ENCODE measurements around the gene ZNF501.

The ZNF501 gene

DNA sequence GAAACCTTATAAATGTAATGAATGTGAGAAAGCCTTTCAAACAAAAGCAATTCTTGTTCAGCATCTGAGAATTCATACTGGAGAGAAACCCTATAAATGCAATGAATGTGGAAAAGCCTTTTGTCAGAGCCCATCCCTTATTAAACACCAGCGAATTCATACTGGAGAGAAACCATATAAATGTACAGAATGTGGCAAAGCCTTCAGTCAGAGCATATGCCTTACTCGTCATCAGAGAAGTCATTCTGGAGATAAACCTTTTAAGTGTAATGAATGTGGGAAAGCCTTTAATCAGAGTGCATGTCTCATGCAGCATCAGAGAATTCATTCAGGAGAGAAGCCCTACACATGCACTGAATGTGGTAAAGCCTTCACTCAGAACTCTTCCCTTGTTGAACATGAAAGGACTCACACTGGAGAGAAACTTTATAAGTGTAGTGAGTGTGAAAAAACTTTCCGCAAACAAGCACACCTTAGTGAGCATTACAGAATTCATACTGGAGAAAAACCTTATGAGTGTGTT is 5.3 kb downstream of the ZNF501 start:
- Histone ChIP-seq H3K9ac (ENCODE audit: low read length) (no peak overlapping the region), H2BK12ac (ENCODE audit: low read length) (no peak overlapping the region), H4K12ac (ENCODE audit: low read depth, low read length) (no peak overlapping the region), H3K36me3 (ENCODE audit: control insufficient read depth in 1 of 2, insufficient read depth in 2 of 2, low read length in 2 of 2) (no peaks in the 10 kb centered on the region), H3K4me2 (ENCODE audit: low read length) (no peak overlapping the region), H3K27me3 (ENCODE audit: insufficient read depth, low read length) (no peaks in the 10 kb centered on the region), H2AK5ac (ENCODE audit: low read length) (no peak overlapping the region), H3K79me2 (ENCODE audit: control insufficient read depth, insufficient read depth, low read length, poor library complexity) (no peaks in the 10 kb centered on the region), H3K4ac (ENCODE audit: low read depth, low read length) (no peak overlapping the region), H3K4me3 (ENCODE audit: low read depth, low read length) (no peak overlapping the region), H2BK5ac (ENCODE audit: low read depth, low read length, poor library complexity) (no peak overlapping the region), H2AFZ (ENCODE audit: insufficient read depth, low read length, poor library complexity) (no peak overlapping the region), H3K23ac (ENCODE audit: low read length) (no peak overlapping the region), H3K9me3 (ENCODE audit: insufficient read depth, low read depth, low read length) (peaks cover 2% of the 10 kb centered on the region), H3K79me1 (ENCODE audit: low read length) (no peaks in the 10 kb centered on the region), H3K14ac (ENCODE audit: low read length) (no peak overlapping the region), H3K18ac (ENCODE audit: low read length) (no peak overlapping the region), H4K91ac (ENCODE audit: low read depth, low read length) (no peak overlapping the region), H2BK120ac (ENCODE audit: insufficient read depth, low read length, poor library complexity) (no peak overlapping the region), H3K27ac (ENCODE audit: low read depth, low read length) (no peak overlapping the region), H3K4me1 (ENCODE audit: control insufficient read depth in 1 of 2, insufficient read depth in 2 of 2, low read length in 2 of 2) (no peaks in the 10 kb centered on the region), H4K8ac (ENCODE audit: low read depth, low read length) (no peak overlapping the region)
- no CpG with 5 or more reads among the region's 3 CpGs for WGBS (ENCODE audit: extremely low coverage, insufficient coverage, insufficient read length)
- DNase-seq: no peak

DNA sequence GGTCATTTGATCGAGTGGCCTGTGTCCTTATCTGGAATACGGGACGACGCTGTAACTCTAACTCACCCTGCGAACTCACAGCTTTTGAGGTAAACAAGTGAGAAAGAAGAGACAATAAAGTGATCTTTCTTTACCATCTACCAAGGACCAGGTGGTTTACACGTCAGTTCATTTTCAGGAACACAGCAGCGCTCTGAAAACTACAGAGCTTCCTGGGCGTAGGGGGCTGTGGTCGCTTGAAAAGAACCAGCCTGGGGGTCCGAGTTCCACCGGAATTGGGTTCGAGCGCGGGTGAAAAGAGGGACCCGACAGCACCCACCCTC is 31.6 kb downstream of the ZNF501 start:
- H3K23ac ChIP-seq (ENCODE audit: low read length): no peak overlapping the region
- H2AFZ ChIP-seq (ENCODE audit: insufficient read depth, low read length, poor library complexity): peak overlapping the region; percentile 89
- WGBS (ENCODE audit: extremely low coverage, insufficient coverage, insufficient read length): no CpG with 5 or more reads among the region's 15 CpGs
- peak overlapping the region; percentile 69 for H3K4ac ChIP-seq (ENCODE audit: low read depth, low read length)
- peak overlapping the region; percentile 49 for H2BK120ac ChIP-seq (ENCODE audit: insufficient read depth, low read length, poor library complexity)
- peak overlapping the region; percentile 85 for H3K4me3 ChIP-seq (ENCODE audit: low read depth, low read length)
- H4K91ac ChIP-seq (ENCODE audit: low read depth, low read length): peak overlapping the region; percentile 64
- peak overlapping the region; percentile 88 for H4K8ac ChIP-seq (ENCODE audit: low read depth, low read length)
- peak overlapping the region; percentile 55 for H3K14ac ChIP-seq (ENCODE audit: low read length)
- H4K12ac ChIP-seq (ENCODE audit: low read depth, low read length): peak overlapping the region; percentile 71
- H3K9me3 ChIP-seq (ENCODE audit: insufficient read depth, low read depth, low read length): peaks cover 2% of the 10 kb centered on the region
- H3K18ac ChIP-seq (ENCODE audit: low read length): peak overlapping the region; percentile 30
- peak overlapping the region; percentile 83 for H3K9ac ChIP-seq (ENCODE audit: low read length)
- H3K4me1 ChIP-seq (ENCODE audit: control insufficient read depth in 1 of 2, insufficient read depth in 2 of 2, low read length in 2 of 2): no peaks in the 10 kb centered on the region
- peak overlapping the region; percentile 87 for H3K4me2 ChIP-seq (ENCODE audit: low read length)
- no peak for DNase-seq
- H2BK5ac ChIP-seq (ENCODE audit: low read depth, low read length, poor library complexity): peak overlapping the region; percentile 57
- H2BK12ac ChIP-seq (ENCODE audit: low read length): no peak overlapping the region
- peaks cover 7% of the 10 kb centered on the region for H3K79me1 ChIP-seq (ENCODE audit: low read length)
- no peak overlapping the region for H3K27ac ChIP-seq (ENCODE audit: low read depth, low read length)
- no peaks in the 10 kb centered on the region for H3K27me3 ChIP-seq (ENCODE audit: insufficient read depth, low read length)
- peaks cover 7% of the 10 kb centered on the region in 2 experiments for H3K36me3 ChIP-seq (ENCODE audit: control insufficient read depth in 1 of 2, insufficient read depth in 2 of 2, low read length in 2 of 2)
- peaks cover 9% of the 10 kb centered on the region for H3K79me2 ChIP-seq (ENCODE audit: control insufficient read depth, insufficient read depth, low read length, poor library complexity)
- peak overlapping the region; percentile 39 for H2AK5ac ChIP-seq (ENCODE audit: low read length)

DNA sequence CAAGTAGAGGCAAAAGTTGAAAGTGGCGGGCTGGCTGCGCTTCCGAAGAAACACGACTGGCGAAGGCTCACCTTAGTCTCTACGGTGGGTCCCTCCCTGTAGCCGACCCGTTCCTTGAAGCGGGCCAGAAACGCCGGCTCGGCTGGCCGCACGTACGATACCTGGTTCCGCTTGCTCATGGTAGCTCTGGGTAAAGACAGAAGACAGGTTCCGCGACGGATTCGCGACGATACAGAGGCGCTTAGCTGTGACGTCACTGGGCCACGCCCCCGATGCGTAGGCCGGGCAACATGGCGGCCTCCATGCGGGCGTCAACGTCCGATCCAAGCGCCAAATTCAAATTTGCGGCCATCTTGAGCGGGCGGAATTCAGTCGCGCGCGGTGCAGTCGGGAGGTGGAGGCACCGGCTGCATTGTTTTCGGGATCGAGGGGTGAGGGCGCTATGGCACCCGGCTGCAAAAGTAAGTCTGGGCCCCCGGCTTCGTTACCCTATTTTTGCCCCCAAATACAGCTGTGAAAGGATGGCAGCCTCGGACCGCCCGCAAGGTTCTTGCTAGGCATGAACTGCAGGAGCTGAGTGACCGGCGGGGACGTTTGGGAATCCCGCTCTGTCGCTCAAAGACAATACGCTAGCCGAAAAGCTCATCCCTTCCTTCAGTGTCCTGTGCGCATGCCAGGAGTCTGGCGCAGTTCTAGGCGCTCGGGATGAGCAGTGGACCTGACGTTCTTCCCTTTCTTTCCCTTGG is 32.2 kb downstream of the ZNF501 start, which contains the start of the genes KIAA1143 and KIF15:
KIAA1143 (minus strand) TSS at position 196 of the 746 bp plus-strand sequence; CDS start at position 179, 17 bp downstream.
KIF15 (plus strand) TSS at position 371 of the 746 bp plus-strand sequence; CDS start at position 443, 72 bp downstream.
- peaks cover 7% of the 10 kb centered on the region for H3K79me1 ChIP-seq (ENCODE audit: low read length)
- H3K4ac ChIP-seq (ENCODE audit: low read depth, low read length): peak within 1 kb of the TSS; percentile 69
- no peak within 1 kb of the TSS for H3K27ac ChIP-seq (ENCODE audit: low read depth, low read length)
- peak within 1 kb of the TSS; percentile 52 for H2BK120ac ChIP-seq (ENCODE audit: insufficient read depth, low read length, poor library complexity)
- no peaks in the 10 kb centered on the region for H3K27me3 ChIP-seq (ENCODE audit: insufficient read depth, low read length)
- peak within 1 kb of the TSS; percentile 71 for H4K12ac ChIP-seq (ENCODE audit: low read depth, low read length)
- no peaks in the 10 kb centered on the region for H3K4me1 ChIP-seq (ENCODE audit: control insufficient read depth in 1 of 2, insufficient read depth in 2 of 2, low read length in 2 of 2)
- H3K4me2 ChIP-seq (ENCODE audit: low read length): peak within 1 kb of the TSS; percentile 87
- peaks cover 9% of the 10 kb centered on the region for H3K79me2 ChIP-seq (ENCODE audit: control insufficient read depth, insufficient read depth, low read length, poor library complexity)
- H2BK12ac ChIP-seq (ENCODE audit: low read length): no peak within 1 kb of the TSS
- H3K23ac ChIP-seq (ENCODE audit: low read length): no peak within 1 kb of the TSS
- H3K18ac ChIP-seq (ENCODE audit: low read length): peak within 1 kb of the TSS; percentile 77
- peak within 1 kb of the TSS; percentile 84 for H3K9ac ChIP-seq (ENCODE audit: low read length)
- peak within 1 kb of the TSS; percentile 66 for H4K91ac ChIP-seq (ENCODE audit: low read depth, low read length)
- peak within 1 kb of the TSS; percentile 39 for H2AK5ac ChIP-seq (ENCODE audit: low read length)
- H3K4me3 ChIP-seq (ENCODE audit: low read depth, low read length): peak within 1 kb of the TSS; percentile 85
- peak within 1 kb of the TSS; percentile 89 for H2AFZ ChIP-seq (ENCODE audit: insufficient read depth, low read length, poor library complexity)
- peaks cover 4 to 11% of the 10 kb centered on the region in 2 experiments for H3K36me3 ChIP-seq (ENCODE audit: control insufficient read depth in 1 of 2, insufficient read depth in 2 of 2, low read length in 2 of 2)
- peak within 1 kb of the TSS; percentile 55 for H3K14ac ChIP-seq (ENCODE audit: low read length)
- peak within 1 kb of the TSS; percentile 71 for H2BK5ac ChIP-seq (ENCODE audit: low read depth, low read length, poor library complexity)
- peaks cover 4% of the 10 kb centered on the region for H3K9me3 ChIP-seq (ENCODE audit: insufficient read depth, low read depth, low read length)
- WGBS (ENCODE audit: extremely low coverage, insufficient coverage, insufficient read length): no CpG with 5 or more reads among the region's 64 CpGs
- DNase-seq: peak; percentile 98 to 100
- peak within 1 kb of the TSS; percentile 88 for H4K8ac ChIP-seq (ENCODE audit: low read depth, low read length)

DNA sequence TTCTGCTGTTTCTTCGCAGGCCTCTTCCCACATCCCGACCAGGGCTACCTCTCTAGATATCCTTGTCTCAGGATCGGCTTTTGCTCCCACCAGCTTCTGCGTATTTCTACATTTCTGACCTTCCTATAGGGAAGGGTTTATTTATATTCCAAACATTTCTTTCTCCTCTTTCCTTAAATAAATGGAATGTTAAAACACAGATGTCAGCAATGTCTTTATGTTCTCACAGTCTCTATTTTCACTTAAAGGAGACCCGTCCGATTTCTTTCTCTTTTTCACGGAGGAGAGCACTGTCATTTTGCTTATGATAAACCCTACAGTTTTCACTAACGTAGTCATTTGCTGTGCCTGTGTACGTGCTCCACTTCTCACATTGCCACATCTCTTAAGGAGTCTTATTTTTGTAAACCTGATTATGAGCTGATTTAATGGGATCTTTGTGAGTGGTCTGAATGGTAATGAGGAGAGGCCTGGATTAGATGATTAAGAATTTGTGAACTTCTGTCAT is 32.8 kb downstream of the ZNF501 start:
- Histone ChIP-seq H3K79me1 (ENCODE audit: low read length) (peaks cover 7% of the 10 kb centered on the region), H3K14ac (ENCODE audit: low read length) (peak overlapping the region; percentile 46), H2BK12ac (ENCODE audit: low read length) (no peak overlapping the region), H4K8ac (ENCODE audit: low read depth, low read length) (peak overlapping the region; percentile 75), H3K4ac (ENCODE audit: low read depth, low read length) (no peak overlapping the region), H4K12ac (ENCODE audit: low read depth, low read length) (peak overlapping the region; percentile 22), H2AK5ac (ENCODE audit: low read length) (no peak overlapping the region), H3K18ac (ENCODE audit: low read length) (peak overlapping the region; percentile 77), H3K23ac (ENCODE audit: low read length) (no peak overlapping the region), H2BK120ac (ENCODE audit: insufficient read depth, low read length, poor library complexity) (peak overlapping the region; percentile 52), H3K9ac (ENCODE audit: low read length) (peak overlapping the region; percentile 84), H3K4me1 (ENCODE audit: control insufficient read depth in 1 of 2, insufficient read depth in 2 of 2, low read length in 2 of 2) (no peaks in the 10 kb centered on the region), H4K91ac (ENCODE audit: low read depth, low read length) (no peak overlapping the region), H3K79me2 (ENCODE audit: control insufficient read depth, insufficient read depth, low read length, poor library complexity) (peaks cover 9% of the 10 kb centered on the region), H2BK5ac (ENCODE audit: low read depth, low read length, poor library complexity) (peak overlapping the region; percentile 71), H3K9me3 (ENCODE audit: insufficient read depth, low read depth, low read length) (peaks cover 4% of the 10 kb centered on the region), H3K4me2 (ENCODE audit: low read length) (peak overlapping the region; percentile 85), H3K27ac (ENCODE audit: low read depth, low read length) (no peak overlapping the region), H2AFZ (ENCODE audit: insufficient read depth, low read length, poor library complexity) (peak overlapping the region; percentile 77), H3K27me3 (ENCODE audit: insufficient read depth, low read length) (no peaks in the 10 kb centered on the region), H3K4me3 (ENCODE audit: low read depth, low read length) (peak overlapping the region; percentile 85), H3K36me3 (ENCODE audit: control insufficient read depth in 1 of 2, insufficient read depth in 2 of 2, low read length in 2 of 2) (peaks cover 4 to 11% of the 10 kb centered on the region in 2 experiments)
- WGBS (ENCODE audit: extremely low coverage, insufficient coverage, insufficient read length): no CpG with 5 or more reads among the region's 9 CpGs
- DNase-seq: peak in 1 of 2 donors; percentile 2
